PC-9 (cell line): ENCODE measurements around the gene TMEM132E.

Source experiments
- EZH2 ChIP-seq: fragments of 200-600 bp; sonication (generic); IDR thresholded peaks from 2 replicates; pipeline ENCODE4 v1.8.0; 2017; ENCODE audit warnings: antibody characterized with exemption, low read depth
- TF ChIP-seq, protein P1 (sequence below): fragments of 200-600 bp; sonication (generic); conservative IDR thresholded peaks from 2 replicates; pipeline ENCODE4 v1.6.1; 2017; ENCODE audit warnings: mixed run types, antibody characterized with exemption, mild to moderate bottlenecking, moderate library complexity

DNA sequence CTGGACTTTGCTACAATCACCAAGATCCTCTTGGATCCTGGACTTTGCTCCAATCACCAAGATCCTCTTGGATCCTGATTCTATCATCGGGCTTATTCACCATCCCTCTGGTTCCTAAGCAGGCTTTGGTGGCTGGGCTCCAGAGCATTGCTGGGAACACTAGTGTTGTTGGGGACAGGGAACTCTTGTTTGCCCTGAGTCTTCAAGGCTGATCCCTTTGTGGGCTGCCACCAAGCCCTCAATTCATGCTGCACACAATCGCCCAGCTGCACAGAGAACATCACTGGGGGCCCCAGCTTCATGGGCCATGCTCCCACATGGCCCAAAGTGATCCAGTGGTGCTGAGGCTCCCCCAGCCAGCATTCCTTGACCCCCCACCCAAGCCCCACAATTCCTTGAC is 88.3 kb downstream of the TMEM132E start:
- TF ChIP-seq, protein P1, sequence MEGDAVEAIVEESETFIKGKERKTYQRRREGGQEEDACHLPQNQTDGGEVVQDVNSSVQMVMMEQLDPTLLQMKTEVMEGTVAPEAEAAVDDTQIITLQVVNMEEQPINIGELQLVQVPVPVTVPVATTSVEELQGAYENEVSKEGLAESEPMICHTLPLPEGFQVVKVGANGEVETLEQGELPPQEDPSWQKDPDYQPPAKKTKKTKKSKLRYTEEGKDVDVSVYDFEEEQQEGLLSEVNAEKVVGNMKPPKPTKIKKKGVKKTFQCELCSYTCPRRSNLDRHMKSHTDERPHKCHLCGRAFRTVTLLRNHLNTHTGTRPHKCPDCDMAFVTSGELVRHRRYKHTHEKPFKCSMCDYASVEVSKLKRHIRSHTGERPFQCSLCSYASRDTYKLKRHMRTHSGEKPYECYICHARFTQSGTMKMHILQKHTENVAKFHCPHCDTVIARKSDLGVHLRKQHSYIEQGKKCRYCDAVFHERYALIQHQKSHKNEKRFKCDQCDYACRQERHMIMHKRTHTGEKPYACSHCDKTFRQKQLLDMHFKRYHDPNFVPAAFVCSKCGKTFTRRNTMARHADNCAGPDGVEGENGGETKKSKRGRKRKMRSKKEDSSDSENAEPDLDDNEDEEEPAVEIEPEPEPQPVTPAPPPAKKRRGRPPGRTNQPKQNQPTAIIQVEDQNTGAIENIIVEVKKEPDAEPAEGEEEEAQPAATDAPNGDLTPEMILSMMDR: no peak
- no peak for TF ChIP-seq EZH2
